HG03457 (cell line): ENCODE data around the gene CSNK1G2.

ENCODE experiments used
- ATAC-seq: cut with Tn5 transposase; IDR thresholded peaks from one replicate; pipeline ENCODE4 v1.9.1; 2021; ENCODE audit warnings: moderate number of reproducible peaks; ENCODE audit not compliant: unreplicated experiment

Gene CSNK1G2

DNA sequence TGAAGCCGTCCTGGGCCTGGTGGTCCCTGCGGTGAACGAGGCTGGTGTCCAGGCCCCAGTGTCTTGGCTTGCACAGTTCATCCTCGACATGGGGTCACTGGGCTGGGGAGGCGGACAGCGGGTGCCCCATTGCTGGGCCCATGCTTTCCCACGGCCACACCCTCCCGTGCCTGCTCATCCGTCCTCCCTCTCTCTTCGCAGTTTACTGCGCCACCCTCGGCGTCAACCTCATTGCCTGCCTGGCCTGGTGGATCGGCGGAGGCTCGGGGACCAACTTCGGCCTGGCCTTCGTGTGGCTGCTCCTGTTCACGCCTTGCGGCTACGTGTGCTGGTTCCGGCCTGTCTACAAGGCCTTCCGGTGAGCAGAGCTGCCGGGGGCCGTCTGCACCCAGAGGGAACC is 23.0 kb upstream of the CSNK1G2 start:
- no peak for ATAC-seq

DNA sequence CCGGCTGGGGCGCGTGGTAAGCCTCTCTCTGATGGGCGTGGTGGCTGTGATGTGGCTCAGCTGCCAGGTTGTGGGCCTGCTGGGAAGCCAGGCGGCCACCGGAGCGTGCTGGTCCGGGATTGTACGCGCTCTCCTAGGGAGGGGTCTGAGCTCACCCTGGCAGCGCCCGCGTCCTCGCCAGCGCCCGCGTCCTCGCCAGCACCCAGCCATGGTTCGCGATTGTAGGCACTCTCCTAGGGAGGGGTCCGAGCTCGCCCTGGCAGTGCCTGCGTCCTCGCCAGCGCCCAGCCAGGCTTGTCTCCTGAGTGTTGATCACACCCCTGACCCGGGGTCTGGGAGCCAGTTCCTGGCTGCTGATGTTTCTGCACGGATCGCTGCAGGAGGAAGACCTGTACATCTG is 22.0 kb upstream of the CSNK1G2 start:
- no peak for ATAC-seq

DNA sequence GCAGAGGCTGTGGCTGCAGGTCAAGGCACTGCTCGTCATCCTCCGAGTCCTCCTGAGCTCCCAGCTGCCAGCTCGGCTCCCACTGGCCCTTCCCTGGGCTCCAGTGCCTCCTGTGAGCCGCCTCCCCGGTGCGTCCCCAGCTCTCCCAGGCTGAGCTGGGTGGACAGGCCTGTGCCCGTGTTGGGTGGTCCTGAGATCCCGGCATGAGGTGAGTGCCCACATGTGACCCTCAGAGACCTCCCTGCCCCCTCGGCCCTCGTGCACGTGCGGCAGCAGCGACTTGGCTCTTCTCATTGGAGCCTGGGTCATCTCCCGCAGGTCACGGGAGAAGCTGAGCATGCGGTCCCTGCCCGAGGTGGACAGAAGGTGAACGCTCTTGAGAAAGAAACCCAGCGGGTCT is 20.3 kb upstream of the CSNK1G2 start:
- ATAC-seq, result no peak

- ATAC-seq, result no peak
These were observed 19.6 kb upstream of the CSNK1G2 start for GRCh38 chr19:1921326-1921725.

- no peak for ATAC-seq
These were observed 19.1 kb upstream of the CSNK1G2 start for GRCh38 chr19:1921825-1922224.

DNA sequence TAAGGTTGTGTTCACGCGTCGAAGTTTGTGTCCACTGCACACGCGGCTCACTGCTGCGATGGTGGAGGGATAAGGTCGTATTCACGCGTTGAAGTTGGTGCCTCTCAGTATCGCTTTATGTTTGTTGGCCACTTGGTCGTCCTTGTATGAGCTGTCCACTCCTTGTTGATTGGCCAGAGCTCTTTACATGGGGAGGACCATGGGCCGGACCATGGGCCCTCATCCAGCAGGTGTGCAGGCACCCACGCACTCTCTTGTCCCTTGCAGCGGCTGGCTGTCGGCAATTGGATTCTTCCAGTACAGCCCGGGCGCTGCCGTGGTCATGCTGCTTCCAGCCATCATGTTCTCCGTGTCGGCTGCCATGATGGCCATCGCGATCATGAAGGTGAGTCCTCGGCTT is 18.2 kb upstream of the CSNK1G2 start:
- no peak for ATAC-seq

GRCh38 chr19:1923319-1923718 is 17.7 kb upstream of the CSNK1G2 start:
- no peak for ATAC-seq

DNA sequence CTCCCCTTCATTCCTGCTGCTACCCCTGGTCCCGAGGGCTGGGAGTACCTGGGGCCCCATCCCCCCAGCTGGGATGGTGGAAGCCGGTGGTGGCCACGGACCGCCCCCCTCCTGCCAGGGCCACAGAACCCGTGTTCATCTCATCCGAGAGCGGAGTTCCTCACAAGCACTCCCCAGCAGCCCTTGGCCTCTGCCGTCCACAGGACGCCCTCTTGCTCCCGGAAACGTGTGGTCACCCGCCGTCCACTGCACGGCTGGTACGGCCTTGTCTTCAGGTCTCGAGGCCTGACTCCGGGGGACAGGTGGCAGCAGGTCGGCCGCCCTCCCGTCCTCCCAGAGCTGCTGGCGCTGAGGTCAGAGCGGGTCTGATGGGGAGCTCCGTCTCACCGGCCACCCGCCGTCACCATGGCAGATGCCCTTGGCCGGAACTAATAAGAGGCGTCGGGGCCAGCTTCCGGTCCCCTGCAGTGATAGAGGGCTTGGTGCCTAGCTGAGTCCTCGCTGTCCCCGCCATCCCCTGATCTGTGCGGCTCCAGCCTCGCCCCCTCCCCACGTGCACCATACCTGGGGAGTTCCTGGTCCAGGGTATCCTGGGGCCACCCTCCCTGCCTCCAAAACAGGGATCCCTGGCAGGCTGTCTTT is 16.5 kb upstream of the CSNK1G2 start:
- no peak for ATAC-seq

DNA sequence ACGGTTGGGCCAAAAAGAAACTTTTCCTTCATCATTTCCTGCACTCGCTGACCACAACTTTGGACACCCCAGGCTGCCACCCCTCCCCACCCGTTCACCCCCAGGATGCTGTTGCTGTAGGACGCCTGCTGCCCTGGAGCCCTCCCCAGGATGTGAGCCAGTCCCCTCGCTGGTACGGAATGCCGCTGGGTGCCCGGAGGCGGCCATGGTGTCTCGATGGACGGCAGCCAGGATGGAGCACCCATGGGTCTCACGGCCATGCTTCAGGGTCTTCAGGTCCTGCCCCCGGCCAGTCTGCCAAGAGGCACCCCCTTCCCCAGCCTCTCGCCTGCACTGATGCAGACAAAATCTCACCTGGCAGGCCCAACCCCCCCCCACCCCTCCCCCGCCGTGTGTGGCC is 15.4 kb upstream of the CSNK1G2 start:
- ATAC-seq, result no peak

GRCh38 chr19:1929021-1929742 is 11.8 kb upstream of the CSNK1G2 start:
- no peak for ATAC-seq

GRCh38 chr19:1931445-1931844 is 9.5 kb upstream of the CSNK1G2 start:
- no peak for ATAC-seq

DNA sequence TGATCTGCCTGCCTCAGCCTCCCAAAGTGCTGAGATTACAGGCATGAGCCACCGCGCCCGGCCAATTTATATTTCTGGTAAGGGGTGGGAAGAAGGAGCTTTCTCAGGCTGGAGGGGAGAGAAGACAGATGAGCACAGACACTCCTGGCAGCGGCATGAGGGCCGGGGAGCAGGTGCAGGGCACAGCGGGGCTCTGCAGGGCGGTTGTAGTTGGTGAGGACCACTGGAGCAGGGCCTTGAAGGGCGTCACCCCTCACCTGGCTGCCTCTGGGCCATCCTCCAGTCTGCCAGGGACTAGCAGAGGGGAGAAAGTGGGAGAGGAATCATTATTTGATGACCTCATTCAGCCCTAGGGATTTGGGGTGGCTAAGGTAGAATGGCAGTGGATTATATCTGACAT is 8.6 kb upstream of the CSNK1G2 start:
- no peak for ATAC-seq

GRCh38 chr19:1933244-1933643 is 7.7 kb upstream of the CSNK1G2 start:
- ATAC-seq, result no peak

DNA sequence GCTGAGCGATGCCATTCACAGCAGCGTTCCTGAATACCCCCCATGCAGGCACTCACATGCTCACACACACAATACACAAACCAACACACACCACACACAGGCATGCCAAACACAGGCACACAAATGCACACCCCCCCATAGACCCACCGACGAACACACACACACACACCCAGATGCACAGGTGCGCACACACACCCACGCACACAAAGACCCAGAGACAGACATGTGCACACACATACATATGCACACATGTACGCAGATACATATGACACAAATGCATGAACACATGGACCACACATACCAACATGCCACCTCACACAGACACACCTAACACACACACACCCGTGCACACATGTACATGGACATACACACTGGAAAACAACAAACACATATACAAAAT is 7.0 kb upstream of the CSNK1G2 start:
- ATAC-seq, result no peak

DNA sequence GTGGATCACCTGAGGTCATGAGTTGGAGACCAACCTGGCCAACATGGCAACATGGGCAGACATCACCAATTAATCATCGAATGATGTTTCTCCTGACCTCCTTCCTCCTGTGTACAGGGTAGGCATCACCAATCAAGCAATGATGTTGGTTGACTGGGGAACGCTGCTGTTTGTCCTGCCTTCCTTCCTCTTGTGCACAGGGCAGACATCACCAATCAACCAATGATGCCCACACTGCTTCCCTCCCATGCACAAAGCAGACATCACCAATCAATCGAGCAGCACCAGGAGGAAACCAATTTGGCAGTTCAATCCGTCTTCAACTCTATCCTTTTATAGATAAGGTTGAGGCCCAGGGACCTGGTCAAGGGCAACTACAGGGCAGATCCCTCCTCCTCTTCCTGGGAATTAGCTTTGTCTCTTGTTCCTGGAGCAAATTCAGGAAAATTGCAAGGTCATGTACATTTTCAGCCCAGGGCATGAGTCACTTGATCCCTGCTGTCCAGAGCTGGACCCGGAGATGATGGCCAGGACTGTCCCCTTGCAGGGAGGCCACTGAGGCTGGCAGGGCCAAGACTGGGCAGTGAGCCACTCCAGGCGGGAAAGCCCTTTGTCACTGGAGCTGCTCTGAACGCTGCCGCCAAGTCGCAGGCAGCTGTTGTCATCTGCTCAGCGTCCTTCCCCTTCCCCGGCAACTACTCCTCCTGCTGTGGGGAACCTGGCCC is 5.3 kb upstream of the CSNK1G2 start:
- no peak for ATAC-seq

DNA sequence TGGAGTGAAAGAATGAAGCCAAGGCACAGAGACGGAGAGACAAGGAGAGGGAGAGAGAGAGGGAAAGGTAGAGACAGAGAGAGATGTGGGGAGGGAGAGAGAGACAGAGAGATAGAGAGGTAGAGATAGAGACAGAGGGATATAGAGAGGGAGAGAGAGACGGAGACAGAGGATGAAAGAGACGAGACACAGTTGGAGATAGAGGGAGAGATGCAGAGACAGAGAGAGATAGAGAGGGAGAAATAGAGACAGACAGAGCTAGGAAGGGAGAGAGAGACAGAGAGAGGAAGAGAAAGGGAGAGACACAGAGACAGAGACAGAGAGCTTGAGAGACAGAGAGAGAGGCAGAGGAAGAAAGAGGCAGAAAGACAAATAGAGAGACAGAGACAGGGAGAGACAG is 4.5 kb upstream of the CSNK1G2 start:
- ATAC-seq, result no peak

GRCh38 chr19:1936916-1937610 is 3.9 kb upstream of the CSNK1G2 start:
- no peak for ATAC-seq

GRCh38 chr19:1938071-1938470 is 2.9 kb upstream of the CSNK1G2 start:
- ATAC-seq, result no peak

DNA sequence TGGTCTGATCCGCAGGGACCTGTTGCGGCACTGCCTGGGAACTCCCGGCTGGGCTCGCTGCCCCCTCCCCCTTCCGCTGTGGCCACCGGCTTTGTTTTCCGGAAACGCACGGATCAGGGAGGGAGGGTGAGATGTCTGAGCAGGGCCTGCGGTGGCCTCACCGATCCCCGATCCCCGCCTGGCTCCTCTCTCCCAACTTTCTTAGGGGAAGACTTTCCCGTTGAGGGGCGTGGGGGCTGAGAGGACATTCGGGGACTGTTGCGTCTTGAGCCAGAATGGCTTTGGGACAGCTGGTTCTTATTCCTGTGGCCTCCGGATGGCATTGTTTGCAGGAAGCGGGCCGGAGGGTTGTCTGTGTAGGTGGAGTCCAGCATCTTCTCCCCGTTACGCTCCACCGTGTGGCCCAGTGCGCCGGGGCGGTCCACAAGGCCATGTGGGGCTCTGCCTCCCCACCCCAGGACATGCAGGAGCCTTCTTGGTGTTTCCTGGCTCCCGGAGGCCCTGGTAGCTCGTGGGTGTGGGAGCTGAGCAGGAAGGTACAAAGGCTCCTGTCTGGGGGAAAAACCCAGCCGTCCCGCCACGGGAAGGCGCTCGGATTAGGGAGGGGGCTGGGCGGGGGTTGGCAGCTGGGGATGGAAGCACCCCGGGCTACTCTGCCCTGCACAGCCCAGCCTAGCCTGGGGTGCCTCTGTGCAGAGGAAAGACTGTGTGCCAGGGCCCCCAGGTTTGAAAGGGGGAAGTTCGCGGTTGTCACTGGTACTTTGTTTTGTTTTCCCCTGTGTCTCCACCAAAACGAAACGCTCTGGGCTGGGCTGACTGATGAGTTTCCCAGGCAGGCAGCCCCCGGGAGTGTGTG is 1.3 kb downstream of the CSNK1G2 start:
- no peak for ATAC-seq

DNA sequence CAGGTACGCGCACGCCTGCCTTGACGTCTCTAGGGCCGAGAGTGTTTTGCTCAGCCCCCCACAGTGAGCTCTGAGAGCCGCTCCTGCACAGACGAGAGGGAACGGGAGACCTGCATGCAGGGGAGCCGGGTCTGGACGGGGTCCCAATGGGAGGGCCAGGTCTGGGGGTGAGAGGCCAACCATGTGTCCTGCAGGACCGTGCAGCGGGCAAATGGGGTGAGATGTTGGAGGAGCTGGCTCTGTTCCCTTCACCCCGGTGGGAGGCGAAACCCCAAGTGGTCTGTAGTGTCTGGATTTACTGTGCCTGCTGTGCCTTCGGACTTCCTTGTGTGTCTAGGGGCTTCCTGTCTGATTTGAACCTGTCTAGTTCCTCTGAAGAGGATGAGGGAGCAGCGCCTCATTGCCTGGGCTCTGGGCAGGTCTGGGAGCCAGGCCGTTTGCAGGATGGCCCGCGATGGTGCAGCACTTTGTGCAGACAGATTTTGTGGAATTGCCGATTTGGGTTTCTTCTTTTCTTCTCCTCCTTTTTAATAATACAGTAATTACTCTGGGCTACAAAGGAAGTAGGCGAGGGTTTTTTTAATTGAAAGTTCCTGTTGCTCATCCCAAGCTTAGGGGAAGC is 2.1 kb downstream of the CSNK1G2 start:
- ATAC-seq, result no peak
